GM19043 (cell line): Measurements from ENCODE around the gene JARID2.
"Not testable (repeated sequence)": the region's sequence is repeated elsewhere in the genome, so short reads cannot be mapped to it uniquely, and the experiment has no call there.

Experiments
- ATAC-seq: cut with Tn5 transposase; IDR thresholded peaks from one replicate; pipeline ENCODE4 v1.9.1; 2021; ENCODE audit warnings: low read depth; ENCODE audit not compliant: unreplicated experiment

The JARID2 gene

DNA sequence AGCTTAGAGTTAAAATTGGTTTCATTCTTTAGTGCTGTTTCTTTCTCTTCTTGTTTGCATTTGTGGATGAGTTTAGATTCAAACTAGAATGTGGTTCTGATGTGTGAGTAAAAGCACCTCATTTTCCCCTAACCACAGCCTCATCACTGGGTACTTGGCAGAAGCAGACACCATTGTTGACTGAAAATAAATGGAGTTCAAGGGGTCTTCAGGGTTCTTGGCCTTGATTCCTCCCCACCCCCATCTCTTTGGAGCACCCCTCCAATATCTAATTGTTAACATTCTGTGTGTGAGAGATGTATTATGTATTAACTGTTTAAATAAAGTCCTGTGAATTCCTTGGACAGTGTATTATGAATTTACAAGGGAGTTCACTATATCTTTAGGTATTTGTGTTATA, 59.6 kb downstream of the JARID2 start:
- no peak for ATAC-seq

DNA sequence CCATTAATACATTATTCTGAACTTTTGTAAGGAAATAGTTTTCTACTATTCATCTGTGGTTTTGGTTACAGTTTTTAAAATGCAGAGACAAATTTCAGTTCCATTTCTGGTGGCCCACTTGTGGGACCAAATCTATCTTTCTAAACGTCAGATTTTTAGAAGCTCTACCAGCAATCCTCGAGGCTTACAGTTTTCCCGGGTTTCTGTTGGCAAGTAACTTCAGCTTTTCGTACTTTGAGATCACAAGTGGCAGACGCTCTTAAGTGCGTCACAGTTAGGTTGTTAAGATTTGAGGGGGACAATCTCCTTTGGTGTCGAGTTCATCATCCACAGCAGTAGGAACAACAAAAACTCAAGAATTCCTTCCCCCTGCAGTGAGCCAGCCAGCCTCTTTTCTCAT, 60.0 kb downstream of the JARID2 start:
- ATAC-seq, result no peak

DNA sequence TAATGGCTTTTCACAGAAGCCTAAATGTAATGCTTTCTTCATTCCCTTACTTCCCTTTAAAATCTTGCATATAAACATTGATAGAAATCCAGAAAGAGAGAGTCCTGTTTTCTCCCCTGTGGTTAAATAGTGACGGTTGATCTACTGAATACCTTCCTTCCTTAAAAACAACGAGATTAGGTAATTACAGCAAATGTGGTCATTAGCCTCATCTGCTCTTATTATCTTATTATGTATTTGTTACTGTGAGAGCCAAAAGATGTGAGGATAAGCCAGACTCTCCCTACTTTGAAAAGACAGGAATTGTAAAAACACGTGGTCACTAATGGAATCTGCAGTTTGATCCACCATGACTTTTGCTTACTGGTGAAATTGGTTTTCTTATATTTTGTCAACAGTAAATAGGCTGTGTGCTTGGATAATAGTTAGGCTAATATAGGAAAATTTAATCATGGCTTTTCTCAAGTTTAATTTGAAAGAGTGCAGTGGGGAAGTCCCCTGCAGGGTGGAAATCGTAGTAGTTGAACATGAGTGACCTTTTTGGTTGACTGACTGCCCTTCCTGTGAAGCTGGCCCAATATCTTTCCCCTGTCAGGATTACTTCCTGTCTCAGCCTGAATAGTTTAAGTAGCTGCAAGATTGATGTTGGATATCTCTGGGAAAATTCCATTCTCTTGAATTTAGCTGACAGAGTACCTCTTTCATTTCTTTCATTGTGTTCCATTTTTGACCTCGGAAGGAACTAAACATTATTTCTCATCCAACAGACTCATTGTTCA, 62.8 kb downstream of the JARID2 start:
- no peak for ATAC-seq

DNA sequence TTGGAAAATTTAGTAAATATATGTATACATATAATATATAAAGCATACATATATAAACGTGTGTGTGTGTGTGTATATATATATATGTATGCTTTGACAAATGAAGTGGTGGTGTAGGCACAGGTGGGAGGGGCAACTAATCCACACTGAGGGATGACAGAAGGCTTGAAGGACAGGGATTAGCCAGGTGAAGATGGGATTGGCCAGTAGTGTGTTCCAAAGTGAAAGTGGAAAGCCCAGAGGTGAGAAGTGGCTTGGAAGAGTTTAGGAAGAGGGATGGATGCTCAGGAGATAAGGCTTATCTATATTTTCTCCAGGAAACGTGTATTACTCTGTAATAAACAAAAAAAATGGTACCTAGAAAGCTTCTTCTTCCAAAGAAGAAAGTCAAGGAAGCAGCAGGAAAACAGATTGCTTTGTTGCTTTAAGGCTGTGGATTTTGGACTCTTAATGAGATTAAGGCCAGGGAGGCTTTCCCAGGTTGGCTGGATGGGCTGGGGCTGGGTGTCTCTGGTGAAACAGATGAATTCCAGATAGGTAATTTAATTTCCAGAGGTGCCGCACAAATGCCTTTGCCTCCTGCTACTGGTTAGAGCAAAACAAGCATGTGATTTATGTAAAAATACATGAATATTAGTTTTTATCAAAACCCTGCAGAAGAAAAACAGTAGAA, 63.9 kb downstream of the JARID2 start:
- no peak for ATAC-seq

DNA sequence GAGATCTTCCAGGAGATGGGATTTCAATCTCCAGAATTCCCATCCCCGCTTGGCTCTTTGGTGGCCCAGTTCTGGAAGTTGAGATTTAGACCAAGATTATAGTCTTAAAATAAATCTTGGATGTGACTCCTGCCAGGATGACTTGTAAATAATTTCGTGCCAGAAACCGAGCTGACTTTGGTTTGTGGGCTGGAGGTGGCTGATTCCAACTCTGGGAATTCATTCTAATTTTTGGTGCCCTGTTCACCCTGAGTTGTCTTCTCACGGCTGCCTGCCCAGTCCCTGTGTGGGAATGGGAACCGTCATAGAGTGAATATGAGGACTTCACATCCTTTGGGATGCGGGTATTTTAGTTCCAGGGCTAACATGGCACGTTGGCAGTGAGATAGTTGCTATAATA, 64.8 kb downstream of the JARID2 start:
- no peak for ATAC-seq

DNA sequence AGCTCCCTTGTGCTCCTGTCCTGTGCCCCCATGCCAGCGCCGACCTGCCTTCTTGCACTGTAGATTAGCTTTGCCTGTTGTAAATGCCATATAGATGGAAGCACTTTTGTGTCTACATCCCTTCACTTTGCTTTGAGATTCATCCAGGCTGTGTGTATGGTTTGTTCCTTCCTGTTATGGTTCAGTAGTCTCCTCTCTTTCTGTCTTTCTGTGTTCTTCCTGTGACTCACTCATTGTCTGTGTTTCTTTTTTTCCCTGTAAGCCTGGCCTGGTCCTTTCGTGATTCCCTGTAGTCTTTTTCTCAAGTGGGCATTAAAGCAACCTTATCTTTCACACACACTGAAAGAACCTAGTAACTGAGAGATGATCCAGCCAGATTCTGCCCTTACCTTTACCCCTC, 66.6 kb downstream of the JARID2 start:
- no peak for ATAC-seq

DNA sequence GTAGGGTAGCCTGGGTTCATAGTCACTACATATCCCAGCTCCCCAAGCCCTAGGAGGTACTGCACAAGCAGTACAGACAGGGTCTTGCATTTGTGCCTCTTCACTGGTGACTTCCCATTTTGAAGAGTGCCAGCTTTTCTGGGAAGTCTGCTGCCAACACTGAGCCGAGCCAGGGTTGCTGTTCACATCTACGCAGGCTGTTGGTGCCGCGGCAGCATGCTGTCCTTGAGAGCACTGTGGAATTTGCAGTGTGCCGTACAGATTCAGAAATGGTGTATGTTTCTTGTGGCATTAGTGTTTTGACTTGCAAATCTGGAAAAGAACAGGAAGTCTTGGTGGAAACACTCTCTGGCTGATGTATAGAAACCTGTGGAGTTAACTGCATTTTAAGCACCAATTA, 67.5 kb downstream of the JARID2 start:
- no peak for ATAC-seq

DNA sequence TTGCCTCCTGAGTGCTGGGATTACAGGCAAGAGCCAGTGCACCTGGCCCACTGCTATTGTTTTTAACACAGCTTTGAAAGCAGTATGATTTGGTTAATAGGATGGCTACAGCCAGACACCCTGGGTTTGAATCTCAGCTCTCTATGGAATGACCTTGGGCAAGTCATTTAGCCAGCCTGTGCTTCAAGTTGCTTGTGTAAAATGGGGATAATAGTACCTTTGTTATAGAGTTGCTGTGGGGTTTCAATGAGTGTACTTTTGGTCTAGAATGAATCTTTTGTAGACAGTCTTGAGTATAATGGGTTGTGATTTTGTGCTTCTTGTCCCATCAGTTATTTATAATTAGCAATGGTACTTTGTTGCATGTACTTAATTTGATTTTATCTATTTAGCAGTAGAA, 70.9 kb downstream of the JARID2 start:
- no peak for ATAC-seq

DNA sequence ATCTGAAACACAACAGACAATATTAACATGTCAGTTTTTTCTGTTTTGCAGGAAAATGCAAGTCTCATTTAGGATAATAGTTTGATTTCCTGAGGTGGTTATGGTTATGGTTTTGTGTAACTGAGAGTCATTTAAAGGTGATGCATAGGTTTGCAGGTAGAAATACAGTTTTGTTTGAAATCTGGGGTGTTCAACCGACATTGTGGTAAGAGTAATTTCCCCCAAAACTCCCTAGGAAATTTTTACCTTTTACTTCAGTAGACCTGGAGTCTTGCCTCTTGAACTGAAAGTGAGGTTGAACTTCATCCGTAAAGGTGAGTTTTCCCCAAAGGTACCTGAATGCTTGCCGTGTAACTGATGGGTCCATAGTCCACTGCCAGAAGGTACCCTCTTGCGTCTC, 71.4 kb downstream of the JARID2 start:
- no peak for ATAC-seq

DNA sequence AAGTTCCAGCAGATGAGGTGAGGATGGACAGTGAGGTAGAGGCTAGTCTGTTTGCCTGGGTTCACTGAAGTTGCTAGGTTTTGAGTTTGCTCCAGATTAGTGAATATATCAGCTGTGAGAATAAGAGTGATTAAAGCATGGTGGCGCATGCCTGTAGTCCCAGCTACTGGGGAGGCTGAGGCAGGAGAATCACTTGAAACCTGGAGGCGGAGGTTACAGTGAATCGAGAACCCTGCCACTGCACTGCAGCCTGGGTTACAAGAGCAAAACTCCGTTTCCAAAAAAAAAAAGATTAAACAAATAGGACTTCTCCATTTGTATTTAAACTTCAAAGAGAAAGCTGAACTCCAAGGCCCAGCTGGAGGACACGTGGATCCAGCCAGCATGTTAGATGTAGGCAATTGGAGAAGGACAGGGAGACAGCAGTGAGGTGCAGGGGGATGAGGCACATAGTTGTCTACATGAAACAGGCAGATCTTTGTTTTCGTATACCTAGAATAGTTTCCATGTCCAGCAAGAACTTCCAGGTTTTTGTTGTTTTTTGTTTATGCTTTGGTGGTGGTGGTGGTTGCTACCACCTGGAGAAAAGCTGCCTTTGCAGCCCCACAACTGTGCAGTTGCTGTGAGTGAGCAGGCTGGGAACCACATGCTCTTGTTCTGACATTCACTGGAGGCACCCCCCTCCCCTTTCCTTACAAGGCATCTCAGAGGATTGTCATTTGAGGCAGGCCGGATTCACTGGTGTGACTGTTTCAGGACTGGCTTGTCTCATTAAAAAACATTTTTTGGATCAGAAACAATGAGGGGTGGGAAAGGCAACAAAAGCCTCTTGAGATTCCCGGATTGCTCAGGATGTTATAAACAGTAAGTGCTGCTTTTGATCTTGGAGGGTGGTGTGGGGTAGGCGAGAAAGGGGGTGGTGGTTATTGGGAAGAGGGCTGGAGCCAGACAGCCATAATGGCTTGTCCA, 72.3 kb downstream of the JARID2 start:
- no peak for ATAC-seq

DNA sequence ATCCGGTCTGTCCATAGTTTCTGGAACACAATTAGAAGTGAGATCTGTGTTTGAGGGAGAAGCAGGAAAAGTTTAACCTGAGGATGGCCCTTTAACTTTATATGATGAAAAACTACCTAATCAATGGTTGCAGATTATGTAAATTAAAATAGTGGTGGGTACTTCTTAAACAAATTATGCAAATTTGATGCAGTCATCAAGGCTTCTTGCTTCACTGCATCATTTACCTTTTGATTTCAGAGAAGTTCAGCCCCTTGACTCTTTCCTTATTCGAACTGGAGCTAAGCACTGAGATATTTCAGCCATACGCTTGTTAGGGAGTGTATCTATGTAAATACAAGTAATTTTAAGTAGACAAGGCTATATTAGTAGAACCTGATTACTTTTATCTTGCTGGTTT, 73.8 kb downstream of the JARID2 start:
- no peak for ATAC-seq

DNA sequence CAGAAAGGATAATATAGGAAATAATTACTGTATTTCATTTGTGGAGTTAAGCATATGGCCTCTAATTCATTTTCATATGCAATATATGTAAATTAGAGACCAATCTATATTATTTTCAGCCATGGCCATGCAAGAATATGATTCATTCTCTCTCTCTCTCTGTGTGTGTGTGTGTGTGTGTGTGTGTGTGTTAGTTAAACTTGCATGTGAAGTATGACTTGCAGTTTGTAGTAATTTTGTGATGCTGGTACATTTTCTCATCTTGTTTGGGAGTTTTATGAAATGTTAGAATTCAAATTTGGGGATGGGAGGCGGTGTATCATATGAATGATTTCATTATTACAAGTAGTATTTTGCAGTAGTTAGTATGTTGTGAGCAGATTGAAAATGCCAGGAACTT, 74.8 kb downstream of the JARID2 start:
- no peak for ATAC-seq

DNA sequence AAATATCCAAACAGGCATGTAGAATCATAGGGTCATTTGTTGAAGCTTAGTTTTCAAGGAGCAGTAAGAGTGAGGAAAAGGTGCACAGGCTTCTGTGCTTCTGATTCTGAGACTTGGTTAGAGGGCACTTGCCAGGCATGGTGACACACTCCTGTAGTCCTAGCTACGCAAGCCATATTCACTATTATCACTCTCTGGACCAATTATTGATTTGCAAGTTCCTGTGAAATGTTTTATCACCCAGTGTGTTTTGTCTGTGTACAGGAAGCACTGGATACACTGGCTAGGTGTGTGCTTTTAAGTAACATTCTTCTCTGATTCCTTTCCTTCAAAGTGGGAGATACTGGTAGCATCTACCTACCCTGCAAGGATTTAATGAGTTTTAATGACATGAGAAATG, 76.3 kb downstream of the JARID2 start:
- ATAC-seq, result no peak

DNA sequence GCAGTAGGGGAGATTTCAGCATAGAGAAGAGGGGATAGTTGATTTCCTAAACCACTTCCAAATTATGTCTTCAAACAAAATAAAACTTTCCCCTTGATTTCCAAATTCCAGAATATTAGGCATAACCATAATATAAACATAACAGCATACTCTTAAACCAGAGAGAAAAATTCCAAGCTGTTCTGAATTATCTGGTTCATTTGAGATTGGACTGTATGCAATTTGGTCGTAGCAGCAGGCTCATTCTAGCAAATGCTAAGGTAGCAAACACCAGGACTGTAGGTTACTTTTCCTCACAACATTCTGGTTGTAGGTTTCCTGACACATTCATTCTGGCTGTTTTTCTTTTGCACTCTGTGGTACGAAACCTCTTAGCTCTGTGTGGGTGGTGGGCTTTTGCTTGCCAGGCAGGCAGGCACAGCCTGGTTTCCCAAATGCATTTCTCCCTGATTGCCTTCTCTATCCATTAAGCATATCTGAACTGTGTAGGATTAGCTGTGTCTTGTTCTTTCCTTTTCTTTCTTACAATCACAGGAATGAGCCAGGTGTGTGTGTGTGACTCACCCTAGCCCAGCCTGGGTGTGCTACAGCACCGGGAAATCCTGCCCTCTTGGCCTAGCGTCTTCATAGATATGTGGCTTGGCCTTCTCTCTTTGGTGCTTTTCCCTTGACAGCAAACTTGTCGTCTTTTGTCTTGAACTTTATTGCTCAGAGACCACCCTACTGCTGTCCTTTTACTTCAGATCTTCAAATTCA, 77.1 kb downstream of the JARID2 start:
- ATAC-seq, result no peak

DNA sequence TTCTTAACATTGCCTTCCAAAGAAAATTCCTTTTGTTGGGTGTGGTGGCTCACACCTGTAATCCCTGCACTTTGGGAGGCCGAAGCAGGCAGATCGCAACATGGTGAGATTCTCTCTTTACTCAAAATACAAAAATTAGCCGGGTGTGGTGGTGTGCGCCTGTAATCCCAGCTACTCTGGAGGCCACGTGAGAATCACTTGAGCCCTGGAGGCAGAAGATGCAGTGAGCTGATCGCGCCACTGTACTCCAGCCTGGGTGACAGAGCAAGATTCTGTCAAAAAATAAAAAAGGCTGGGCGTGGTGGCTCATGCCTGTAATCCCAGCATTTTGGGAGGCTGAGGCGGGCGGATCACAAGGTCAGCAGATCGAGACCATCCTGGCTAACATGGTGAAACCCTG, 77.7 kb downstream of the JARID2 start:
- ATAC-seq, result not testable (repeated sequence)

DNA sequence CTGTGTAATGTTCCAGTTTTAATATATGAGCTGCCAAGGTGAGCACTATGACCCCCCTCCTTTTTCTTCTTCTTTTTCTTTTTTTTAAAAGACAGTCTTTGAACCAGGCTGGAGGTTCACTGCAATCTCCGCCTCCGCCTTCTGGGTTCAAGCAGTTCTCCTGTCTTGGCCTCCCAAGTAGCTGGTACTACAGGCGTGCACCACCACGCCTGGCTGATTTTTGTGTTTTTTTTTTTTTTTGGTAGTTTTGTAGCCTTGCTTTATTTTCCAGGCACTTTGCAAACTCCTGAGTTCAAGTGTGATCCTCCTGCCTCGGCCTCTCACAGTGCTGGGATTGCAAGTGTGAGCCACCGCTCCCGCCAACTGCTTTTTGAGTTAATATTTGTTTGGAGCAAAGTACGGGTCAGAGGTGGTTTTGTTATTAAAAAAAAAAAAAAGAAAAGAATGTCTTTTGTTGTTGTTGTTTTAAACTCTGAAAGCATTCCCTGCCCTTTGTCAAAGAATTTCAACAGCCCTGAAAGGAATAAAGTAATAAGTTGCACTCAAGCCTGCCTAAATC, 78.6 kb downstream of the JARID2 start:
- ATAC-seq, result no peak

DNA sequence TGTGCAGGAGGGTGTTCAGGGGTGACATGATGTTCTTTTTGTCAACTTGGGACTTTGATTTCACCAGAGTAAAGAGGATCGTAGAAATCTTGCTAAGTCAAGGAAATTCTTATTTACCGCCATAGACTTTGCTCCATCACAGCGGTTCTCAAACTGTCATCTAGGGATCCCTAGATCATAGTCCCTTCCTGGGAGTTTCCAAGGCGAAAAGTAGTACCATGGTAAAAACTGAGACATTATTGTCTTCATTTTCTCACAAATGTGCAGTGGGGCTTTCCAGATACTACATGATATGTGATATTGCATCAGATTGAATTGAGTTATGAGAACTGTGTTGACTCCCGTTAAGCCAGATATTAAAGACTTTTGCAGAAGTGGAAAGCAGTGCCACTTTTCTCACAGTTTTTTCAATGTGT, 79.7 kb downstream of the JARID2 start:
- no peak for ATAC-seq

DNA sequence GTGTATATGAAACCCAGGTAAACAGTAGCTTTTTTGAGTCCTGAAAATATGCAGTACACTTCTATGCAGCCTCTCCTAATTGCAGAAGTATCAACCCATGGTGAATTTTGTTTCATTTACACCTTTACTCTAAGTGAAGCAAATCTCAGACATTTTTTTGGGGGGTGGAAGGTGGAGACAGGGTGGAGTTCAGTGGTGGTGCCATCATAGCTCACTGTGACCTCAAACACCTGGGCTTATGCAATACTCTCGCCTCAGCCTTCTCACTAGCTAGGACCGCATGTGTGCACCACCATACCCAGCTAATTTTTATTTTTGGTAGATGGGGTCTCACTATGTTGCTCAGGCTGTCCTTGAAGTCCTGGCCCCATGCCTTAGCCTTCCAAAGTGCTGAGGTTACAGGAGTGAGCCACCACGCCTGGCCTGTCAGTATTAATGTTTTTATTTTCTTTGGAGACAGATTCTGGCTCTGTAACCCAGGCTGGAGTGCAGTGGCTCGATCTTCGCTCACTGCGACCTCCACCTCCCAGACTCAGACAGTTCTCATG, 80.3 kb downstream of the JARID2 start:
- no peak for ATAC-seq

DNA sequence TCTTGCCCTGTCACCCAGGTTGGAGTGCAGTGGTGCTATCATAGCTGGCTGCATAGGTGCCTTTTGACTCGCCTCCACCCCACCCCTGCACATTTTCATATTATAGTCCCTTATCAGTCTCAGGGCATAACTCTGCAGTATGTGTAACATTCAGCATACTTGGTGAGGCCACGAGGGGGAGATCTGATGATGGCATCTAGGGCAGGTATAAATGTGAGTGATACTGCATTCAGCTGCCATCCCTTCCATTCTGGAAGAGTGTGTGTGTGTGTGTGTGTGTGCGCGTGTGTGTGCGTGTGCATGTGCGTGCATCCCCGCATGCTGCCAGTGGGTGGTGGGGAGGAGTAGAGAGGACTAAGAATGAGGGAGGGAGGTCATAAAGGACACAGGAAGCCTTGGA, 81.4 kb downstream of the JARID2 start:
- ATAC-seq, result no peak

DNA sequence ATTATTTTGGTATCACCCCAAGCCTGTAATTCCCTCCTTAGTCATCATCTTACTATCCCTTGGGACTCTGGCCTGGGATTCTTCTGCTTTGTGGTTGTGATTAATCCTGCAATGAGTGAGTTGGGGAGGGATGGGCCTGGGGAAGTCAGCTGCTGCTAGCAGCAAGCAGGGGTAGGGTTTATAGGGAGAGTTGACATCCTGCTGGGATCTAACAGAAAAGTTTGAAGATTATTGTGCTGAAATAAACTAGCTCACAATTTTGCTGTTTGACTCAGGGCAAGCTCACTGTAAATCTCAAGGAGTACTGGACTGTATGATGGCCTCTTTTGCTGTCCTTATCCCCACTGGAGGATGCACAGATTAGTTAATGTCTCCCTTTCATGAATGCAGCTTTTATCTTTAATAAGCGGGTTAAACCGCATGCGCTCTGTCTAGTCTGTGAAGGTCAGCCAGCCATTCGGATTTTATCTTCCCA, 83.4 kb downstream of the JARID2 start:
- ATAC-seq, result no peak
